ENCODE measurements around the gene ZNF436.

The ZNF436 gene

GRCh38 chr1:23370330-23370708 is 683 bp upstream of the ZNF436 start:
- peak overlapping the region; percentile 91 for H3K27ac ChIP-seq
- TF ChIP-seq CTCF (conservative IDR thresholded peaks at IDR 0.05), result no peak

GRCh38 chr1:23368562-23369334 is 888 bp downstream of the ZNF436 start:
- peak overlapping the region; percentile 91 for H3K27ac ChIP-seq
- TF ChIP-seq CTCF (conservative IDR thresholded peaks at IDR 0.05), result no peak

GRCh38 chr1:23367791-23368561 is 1.7 kb downstream of the ZNF436 start:
- TF ChIP-seq CTCF (conservative IDR thresholded peaks at IDR 0.05), result no peak

GRCh38 chr1:23367451-23367790 is 2.2 kb downstream of the ZNF436 start:
- no peak for TF ChIP-seq CTCF (conservative IDR thresholded peaks at IDR 0.05)
- H3K27ac ChIP-seq, result peak overlapping the region; percentile 91

More at GRCh38 chr1:23367791-23368561, 1.7 kb downstream of the ZNF436 start:
- H3K27ac ChIP-seq, result peak overlapping the region; percentile 91

GRCh38 chr1:23366598-23366997 is 3.0 kb downstream of the ZNF436 start:
- peak overlapping the region; percentile 91 for H3K27ac ChIP-seq
- TF ChIP-seq CTCF (conservative IDR thresholded peaks at IDR 0.05), result no peak

- TF ChIP-seq CTCF (conservative IDR thresholded peaks at IDR 0.05), result no peak
Measured at GRCh38 chr1:23366146-23366545, 3.5 kb downstream of the ZNF436 start.

GRCh38 chr1:23362218-23362713 is 7.4 kb downstream of the ZNF436 start:
- TF ChIP-seq CTCF (conservative IDR thresholded peaks at IDR 0.05), result no peak
- H3K27ac ChIP-seq, result no peak overlapping the region

More at GRCh38 chr1:23366146-23366545, 3.5 kb downstream of the ZNF436 start:
- H3K27ac ChIP-seq, result peak overlapping the region; percentile 91

All from VCaP (cell line).